Suprapubic skin (tissue), 4 donors: ENCODE results near the gene PNPLA4.

Experiments used
- EP300 ChIP-seq: sonication (generic); formaldehyde crosslinking; IDR thresholded peaks from one replicate; pipeline ENCODE4 v1.6.1; 2017; ENCODE audit warnings: antibody characterized with exemption
- POLR2A ChIP-seq, 2 donors: fragments of 450-650 bp; IDR thresholded peaks; one replicate each; pipeline ENCODE4 v1.6.1; 2017; ENCODE audit warnings: antibody characterized with exemption in 2 of 2, mild to moderate bottlenecking in 2 of 2, moderate library complexity in 2 of 2
- POLR2AphosphoS5 ChIP-seq, 3 donors: sonication (generic); formaldehyde crosslinking; IDR thresholded peaks; one replicate each; pipeline ENCODE4 v1.6.1; 2017; ENCODE audit warnings: antibody characterized with exemption in 3 of 3
- TF ChIP-seq, protein P1 (sequence below), 2 donors: fragments of 200-600 bp in 1 of 2; fragments of 450-650 bp in 1 of 2; sonication (generic) in 1 of 2; IDR thresholded peaks; one replicate each; pipeline ENCODE4 v1.5.1; 2016 to 2019; ENCODE audit warnings: antibody characterized with exemption in 2 of 2, mild to moderate bottlenecking in 1 of 2, moderate library complexity in 1 of 2

- TF ChIP-seq, protein P1, sequence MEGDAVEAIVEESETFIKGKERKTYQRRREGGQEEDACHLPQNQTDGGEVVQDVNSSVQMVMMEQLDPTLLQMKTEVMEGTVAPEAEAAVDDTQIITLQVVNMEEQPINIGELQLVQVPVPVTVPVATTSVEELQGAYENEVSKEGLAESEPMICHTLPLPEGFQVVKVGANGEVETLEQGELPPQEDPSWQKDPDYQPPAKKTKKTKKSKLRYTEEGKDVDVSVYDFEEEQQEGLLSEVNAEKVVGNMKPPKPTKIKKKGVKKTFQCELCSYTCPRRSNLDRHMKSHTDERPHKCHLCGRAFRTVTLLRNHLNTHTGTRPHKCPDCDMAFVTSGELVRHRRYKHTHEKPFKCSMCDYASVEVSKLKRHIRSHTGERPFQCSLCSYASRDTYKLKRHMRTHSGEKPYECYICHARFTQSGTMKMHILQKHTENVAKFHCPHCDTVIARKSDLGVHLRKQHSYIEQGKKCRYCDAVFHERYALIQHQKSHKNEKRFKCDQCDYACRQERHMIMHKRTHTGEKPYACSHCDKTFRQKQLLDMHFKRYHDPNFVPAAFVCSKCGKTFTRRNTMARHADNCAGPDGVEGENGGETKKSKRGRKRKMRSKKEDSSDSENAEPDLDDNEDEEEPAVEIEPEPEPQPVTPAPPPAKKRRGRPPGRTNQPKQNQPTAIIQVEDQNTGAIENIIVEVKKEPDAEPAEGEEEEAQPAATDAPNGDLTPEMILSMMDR (IDR thresholded peaks at IDR 0.05): no peak
- TF ChIP-seq POLR2A (IDR thresholded peaks at IDR 0.05) (no peak), POLR2AphosphoS5 (IDR thresholded peaks at IDR 0.05) (no peak), EP300 (no peak)
Observed at GRCh38 chrX:7926501-7926900, 712 bp downstream of the PNPLA4 start.
